Stomach (tissue), 9 donors: ENCODE results near the gene FAM124A. TPM values are rescaled to one million over a fixed set of nuclear protein-coding genes. Genes with fewer than 3 reads are reported as not detected.

Source experiments
- DNase-seq, 2 donors: peaks; one replicate each; pipeline versions ENCODE4 v3.0.0 to v3.0.0-alpha.2; 2013 to 2019
- H3K27ac ChIP-seq, 5 donors: fragments of 200-600 bp in 4 of 5; sonication (generic) in 4 of 5; one replicate each; pipeline ENCODE4 v1.5.1; 2013 to 2019; ENCODE audit warnings: mild to moderate bottlenecking in 1 of 5, moderate library complexity in 1 of 5
- H3K27me3 ChIP-seq, 3 donors: fragments of 200-600 bp; sonication (generic); one replicate each; pipeline ENCODE4 v1.5.1; 2017 to 2019; ENCODE audit warnings: mixed run types in 1 of 3
- H3K36me3 ChIP-seq, 4 donors: fragments of 200-600 bp; sonication (generic); 1 replicate in 3 of 4; 2 replicates in 1 of 4; pipeline ENCODE4 v1.5.1; 2016 to 2019
- H3K4me1 ChIP-seq, 4 donors: fragments of 200-600 bp; sonication (generic); one replicate each; pipeline ENCODE4 v1.5.1; 2016 to 2019
- H3K4me3 ChIP-seq, 4 donors: fragments of 200-600 bp; sonication (generic) in 3 of 4; one replicate each; pipeline ENCODE4 v1.5.1; 2016 to 2019; ENCODE audit warnings: mild to moderate bottlenecking in 1 of 4
- H3K9me3 ChIP-seq, 4 donors: fragments of 200-600 bp; sonication (generic); one replicate each; pipeline ENCODE4 v1.5.1; 2016 to 2019
- CTCF ChIP-seq, 7 experiments: fragments of 450-650 bp in 4 of 7; fragments of 200-600 bp in 3 of 7; sonication (generic) in 3 of 7; IDR thresholded peaks; one replicate each; pipeline ENCODE4 v1.5.1; 2016 to 2019; ENCODE audit warnings: antibody characterized with exemption in 7 of 7, control low read depth in 2 of 7, mild to moderate bottlenecking in 1 of 7
- EP300 ChIP-seq: sonication (generic); formaldehyde crosslinking; IDR thresholded peaks from one replicate; pipeline ENCODE4 v1.6.1; 2017; ENCODE audit warnings: antibody characterized with exemption
- POLR2A ChIP-seq, 4 donors: fragments of 450-650 bp; IDR thresholded peaks; one replicate each; pipeline ENCODE4 v1.6.1; 2016; ENCODE audit warnings: antibody characterized with exemption in 4 of 4, control low read depth in 2 of 4, mild to moderate bottlenecking in 1 of 4, moderate library complexity in 1 of 4
- POLR2AphosphoS5 ChIP-seq, 3 donors: sonication (generic); formaldehyde crosslinking; IDR thresholded peaks; one replicate each; pipeline ENCODE4 v1.6.1; 2016; ENCODE audit warnings: antibody characterized with exemption in 3 of 3
- WGBS, 5 donors: extraction: QIAGEN DNeasy Blood & Tissue Kit in 3 of 5; methylation state at CpG; one replicate each; pipeline versions ENCODE4 v1.1.5 to v1.1.7; 2013 to 2018; 5-methylcytosine and 5-hydroxymethylcytosine counted together
- intact Hi-C: fragments of 100-400 bp; cut with DNase I; formaldehyde crosslinking; loops from one replicate; pipeline ENCODE4 v1.15.1; 2023; ENCODE audit warnings: low total_unique reads
- polyA plus RNA-seq, 3 donors: library from polyadenylated mRNA; stranded (reverse); fragments of 200-250 nt; gene quantifications; one replicate each; pipeline ENCODE4 v1.2.3, GENCODE V29; 2013
- total RNA-seq, 5 donors: library from RNA; depleted of rRNA; stranded (reverse); fragments of >200 nt; gene quantifications; one replicate each; pipeline versions ENCODE4 v1.1.0 to v1.2.3, GENCODE V29; 2014 to 2016
- donor health status: healthy with polysubstance abuse.
- donor health status: Bipolar disorder and iron deficiency.
- donor health status: healthy.

The FAM124A gene
- total and polyA plus RNA-seq, 8 donors = 0.46 to 21.0 (median 2.6) TPM

GRCh38 chr13:51261610-51262249 lies 39.5 kb downstream of the FAM124A start:
- TF ChIP-seq POLR2AphosphoS5 (IDR thresholded peaks at IDR 0.05) (no peak), EP300 (no peak), CTCF (IDR thresholded peaks at IDR 0.05) (no peak), POLR2A (IDR thresholded peaks at IDR 0.05) (no peak)
- Histone ChIP-seq H3K36me3 (peaks cover 0 to 8% (median 0%) of the 10 kb centered on the region in 4 donors), H3K27ac (peak overlapping the region in 2 of 5 donors; percentile 25 to 66), H3K9me3 (no peaks in the 10 kb centered on the region), H3K27me3 (no peaks in the 10 kb centered on the region), H3K4me3 (no peak overlapping the region), H3K4me1 (peaks cover 0 to 12% (median 2%) of the 10 kb centered on the region in 4 donors)
- WGBS, 5 donors = 70 to 74% (median 71%) methylated on average over 4 to 5 of the region's 5 CpGs
- intact Hi-C loops = no loop called here
- DNase-seq = no peak

GRCh38 chr13:51262501-51263211 lies 40.5 kb downstream of the FAM124A start:
- WGBS, 5 donors = 70 to 87% (median 74%) methylated on average over 7 to 8 of the region's 8 CpGs
- DNase-seq = no peak
- Histone ChIP-seq H3K9me3 (no peaks in the 10 kb centered on the region), H3K36me3 (peaks cover 0 to 3% (median 0%) of the 10 kb centered on the region in 4 donors), H3K27ac (peak overlapping the region in 1 of 5 donors; percentile 30), H3K4me3 (no peak overlapping the region), H3K4me1 (peaks cover 0 to 12% (median 2%) of the 10 kb centered on the region in 4 donors), H3K27me3 (no peaks in the 10 kb centered on the region)
- intact Hi-C loops = no loop called here
- no peak for TF ChIP-seq POLR2AphosphoS5 (IDR thresholded peaks at IDR 0.05)
- TF ChIP-seq CTCF (IDR thresholded peaks at IDR 0.05) = no peak
- no peak for TF ChIP-seq POLR2A (IDR thresholded peaks at IDR 0.05)
- no peak for TF ChIP-seq EP300

GRCh38 chr13:51266642-51267041 lies 44.4 kb downstream of the FAM124A start:
- no peak overlapping the region for H3K4me3 ChIP-seq
- no peaks in the 10 kb centered on the region for H3K27me3 ChIP-seq
- 71 to 97% (median 87%) methylated on average over 1 of the region's 1 CpG for WGBS, 5 donors
- H3K9me3 ChIP-seq = no peaks in the 10 kb centered on the region
- intact Hi-C loops = no loop called here
- no peak overlapping the region for H3K27ac ChIP-seq
- TF ChIP-seq EP300 = no peak
- TF ChIP-seq CTCF (IDR thresholded peaks at IDR 0.05) = no peak
- TF ChIP-seq POLR2AphosphoS5 (IDR thresholded peaks at IDR 0.05) = no peak
- no peak for TF ChIP-seq POLR2A (IDR thresholded peaks at IDR 0.05)
- no peak for DNase-seq
- peaks cover 0 to 9% (median 2%) of the 10 kb centered on the region in 4 donors for H3K4me1 ChIP-seq
- H3K36me3 ChIP-seq = no peaks in the 10 kb centered on the region

GRCh38 chr13:51267622-51268021 lies 45.4 kb downstream of the FAM124A start:
- TF ChIP-seq POLR2A (IDR thresholded peaks at IDR 0.05) (no peak), EP300 (no peak), CTCF (IDR thresholded peaks at IDR 0.05) (no peak), POLR2AphosphoS5 (IDR thresholded peaks at IDR 0.05) (no peak)
- 76 to 92% (median 86%) methylated on average over 6 of the region's 6 CpGs for WGBS, 5 donors
- no peak for DNase-seq
- Histone ChIP-seq H3K4me3 (no peak overlapping the region), H3K27ac (no peak overlapping the region), H3K9me3 (no peaks in the 10 kb centered on the region), H3K27me3 (no peaks in the 10 kb centered on the region), H3K4me1 (peaks cover 0 to 6% (median 2%) of the 10 kb centered on the region in 4 donors), H3K36me3 (no peaks in the 10 kb centered on the region)
- intact Hi-C loops = no loop called here
